ENCODE measurements around the gene P2RY11. TPM values are rescaled to one million over a fixed set of nuclear protein-coding genes. Genes with fewer than 3 reads are reported as not detected.

Gene P2RY11
- total RNA-seq, 1 experiment from 2014 or later, result 43.8 TPM

- Histone ChIP-seq H3K9me3 (ENCODE audit: control insufficient read depth in 1 of 2, insufficient read depth in 1 of 2, low read depth in 1 of 2, low read length in 2 of 2) (no peaks in the 10 kb centered on the region), H4K20me1 (ENCODE audit: insufficient read depth) (no peaks in the 10 kb centered on the region), H3K36me3 (ENCODE audit: control insufficient read depth in 1 of 2, insufficient read depth in 2 of 2, low read length in 2 of 2) (peaks cover 9 to 20% of the 10 kb centered on the region in 2 experiments; a peak in 2 of 4 replicates), H3K4me2 (ENCODE audit: low read length) (peak overlapping the region; percentile 98), H3K9ac (ENCODE audit: low read length) (peak overlapping the region; percentile 88), H3K79me2 (ENCODE audit: insufficient read depth, low read length) (peaks cover 30% of the 10 kb centered on the region), H2AFZ (ENCODE audit: low read depth, low read length, poor library complexity, severe bottlenecking) (no peak overlapping the region), H3K4me1 (ENCODE audit: control insufficient read depth in 1 of 2, insufficient read depth in 2 of 2, low read length in 2 of 2) (peaks cover 5 to 16% of the 10 kb centered on the region in 2 experiments), H3K27ac (ENCODE audit: low read depth, low read length) (peak overlapping the region; percentile 75), H3K9me2 (ENCODE audit: insufficient read depth) (no peaks in the 10 kb centered on the region), H3K4me3 (replicated peaks in 1 of 2; ENCODE audit: low read depth in 1 of 2, low read length in 2 of 2) (peak overlapping the region; percentile 64 to 99), H3K27me3 (ENCODE audit: insufficient read depth, low read length) (no peaks in the 10 kb centered on the region)
- CTCF ChIA-PET, result no interaction called here
- BruUV-seq (replicated peaks), result no TSS peak
- TF ChIP-seq ZNF274 (IDR thresholded peaks at IDR 0.05; ENCODE audit: low read depth, low read length) (no peak), SP1 (IDR thresholded peaks at IDR 0.05; ENCODE audit: low read depth) (no peak), ZFX (IDR thresholded peaks at IDR 0.05) (no peak), ELF1 (IDR thresholded peaks at IDR 0.05; ENCODE audit: borderline replicate concordance, low read depth) (no peak), REST (IDR thresholded peaks at IDR 0.05; ENCODE audit: low read depth) (no peak), EZH2 (IDR thresholded peaks at IDR 0.05) (no peak), YY1 (IDR thresholded peaks at IDR 0.05; ENCODE audit: extremely low read depth, insufficient replicate concordance, low read depth, low read length) (no peak), POLR2A (IDR thresholded peaks at IDR 0.05; ENCODE audit: borderline replicate concordance, extremely low read depth, insufficient read depth, insufficient read length) (no peak), FOSL1 (IDR thresholded peaks at IDR 0.05; ENCODE audit: low read depth) (no peak), TCF7L2 (IDR thresholded peaks at IDR 0.05; ENCODE audit: borderline replicate concordance, extremely low read depth, insufficient read depth, insufficient read length) (no peak), EZH2phosphoT487 (IDR thresholded peaks at IDR 0.05; ENCODE audit: borderline replicate concordance) (no peak), CEBPB (IDR thresholded peaks at IDR 0.05; ENCODE audit: low read depth) (no peak), RAD21 (IDR thresholded peaks at IDR 0.05; ENCODE audit: low read depth) (no peak), JUND (IDR thresholded peaks at IDR 0.05) (no peak), SRF (IDR thresholded peaks at IDR 0.05; ENCODE audit: low read depth) (no peak), EGR1 (IDR thresholded peaks at IDR 0.05; ENCODE audit: low read depth) (no peak)
- TF ChIP-seq, protein P1, sequence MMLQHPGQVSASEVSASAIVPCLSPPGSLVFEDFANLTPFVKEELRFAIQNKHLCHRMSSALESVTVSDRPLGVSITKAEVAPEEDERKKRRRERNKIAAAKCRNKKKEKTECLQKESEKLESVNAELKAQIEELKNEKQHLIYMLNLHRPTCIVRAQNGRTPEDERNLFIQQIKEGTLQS (IDR thresholded peaks at IDR 0.05), result no peak
- TF ChIP-seq, protein P2, sequence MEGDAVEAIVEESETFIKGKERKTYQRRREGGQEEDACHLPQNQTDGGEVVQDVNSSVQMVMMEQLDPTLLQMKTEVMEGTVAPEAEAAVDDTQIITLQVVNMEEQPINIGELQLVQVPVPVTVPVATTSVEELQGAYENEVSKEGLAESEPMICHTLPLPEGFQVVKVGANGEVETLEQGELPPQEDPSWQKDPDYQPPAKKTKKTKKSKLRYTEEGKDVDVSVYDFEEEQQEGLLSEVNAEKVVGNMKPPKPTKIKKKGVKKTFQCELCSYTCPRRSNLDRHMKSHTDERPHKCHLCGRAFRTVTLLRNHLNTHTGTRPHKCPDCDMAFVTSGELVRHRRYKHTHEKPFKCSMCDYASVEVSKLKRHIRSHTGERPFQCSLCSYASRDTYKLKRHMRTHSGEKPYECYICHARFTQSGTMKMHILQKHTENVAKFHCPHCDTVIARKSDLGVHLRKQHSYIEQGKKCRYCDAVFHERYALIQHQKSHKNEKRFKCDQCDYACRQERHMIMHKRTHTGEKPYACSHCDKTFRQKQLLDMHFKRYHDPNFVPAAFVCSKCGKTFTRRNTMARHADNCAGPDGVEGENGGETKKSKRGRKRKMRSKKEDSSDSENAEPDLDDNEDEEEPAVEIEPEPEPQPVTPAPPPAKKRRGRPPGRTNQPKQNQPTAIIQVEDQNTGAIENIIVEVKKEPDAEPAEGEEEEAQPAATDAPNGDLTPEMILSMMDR (IDR thresholded peaks at IDR 0.05 in 2 of 3, conservative IDR thresholded peaks at IDR 0.05 in 1 of 3; ENCODE audit: borderline replicate concordance in 1 of 3, insufficient read depth in 1 of 3, low read depth in 2 of 3, low read length in 2 of 3), result no peak
- TF ChIP-seq, protein P3, sequence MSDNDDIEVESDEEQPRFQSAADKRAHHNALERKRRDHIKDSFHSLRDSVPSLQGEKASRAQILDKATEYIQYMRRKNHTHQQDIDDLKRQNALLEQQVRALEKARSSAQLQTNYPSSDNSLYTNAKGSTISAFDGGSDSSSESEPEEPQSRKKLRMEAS (IDR thresholded peaks at IDR 0.05), result no peak
- DNase-seq (ENCODE audit: low read depth, low spot score) (no peak), ATAC-seq (peak; percentile 1; the same call in 1 of the 2 replicates)
- POLR2A ChIA-PET, result interaction anchor here (1.0 kb wide), 2 partner anchors 10 to 131 kb away, joined by 3 read pairs; no protein-coding TSS in a partner anchor
- intact Hi-C loops (cut with micrococcal nuclease), result no loop called here
- RAD21 ChIA-PET (ENCODE audit: low non-redundant PET in 1 of 2, low total read pairs in 2 of 2, uncharacterized antibody in 2 of 2, unreplicated experiment in 2 of 2), result no interaction called here
Observed at GRCh38 chr19:10118960-10119359, 7.5 kb downstream of the P2RY11 start.
